Measurements from ENCODE around the gene PCSK2. TPM values are rescaled to one million over a fixed set of nuclear protein-coding genes. Genes with fewer than 3 reads are reported as not detected.

Gene PCSK2
- total and polyA plus RNA-seq, 2 of the 8 experiments (the other 6 are each of a cell fraction or from before 2014, with no cell fraction given) = 1.9 to 4.2 TPM

- no peak for TF ChIP-seq RFX5 (IDR thresholded peaks at IDR 0.05; ENCODE audit: borderline replicate concordance, low read depth, low read length)
- TF ChIP-seq POLR2AphosphoS5 (IDR thresholded peaks at IDR 0.05; ENCODE audit: low read depth, low read length) = no peak
- no peak for TF ChIP-seq TEAD4 (IDR thresholded peaks at IDR 0.05; ENCODE audit: low read depth, low read length)
Observed at GRCh38 chr20:17390655-17391054, 163.8 kb downstream of the PCSK2 start (continued).

Data from H1 (cell line).